Hepatocyte (in vitro differentiated cells): Measurements from ENCODE around the gene SLC28A3. TPM values are rescaled to one million over a fixed set of nuclear protein-coding genes. Genes with fewer than 3 reads are reported as not detected.

Experiments used
- DNase-seq: peaks from one replicate; pipeline ENCODE4 v3.0.0-alpha.2; 2016; ENCODE audit warnings: low spot score
- H2AFZ ChIP-seq: fragments of 200-600 bp; sonication (generic); 2 replicates; pipeline ENCODE4 v1.6.0; 2016; ENCODE audit warnings: antibody characterized with exemption, mild to moderate bottlenecking
- H3K27ac ChIP-seq: fragments of 200-600 bp; sonication (generic); 2 replicates; pipeline ENCODE4 v1.5.1; 2016; ENCODE audit warnings: mild to moderate bottlenecking
- H3K27me3 ChIP-seq: fragments of 200-600 bp; sonication (generic); 2 replicates; pipeline ENCODE4 v1.6.1; 2016
- H3K36me3 ChIP-seq: fragments of 200-600 bp; sonication (generic); replicated peaks from 2 replicates; pipeline ENCODE4 v1.5.1; 2016; ENCODE audit warnings: low read depth; ENCODE audit not compliant: insufficient read depth
- H3K4me1 ChIP-seq: fragments of 200-600 bp; sonication (generic); 2 replicates; pipeline ENCODE4 v1.5.1; 2016; ENCODE audit warnings: mild to moderate bottlenecking, moderate library complexity; ENCODE audit not compliant: insufficient read depth
- H3K4me2 ChIP-seq: fragments of 200-600 bp; sonication (generic); 2 replicates; pipeline ENCODE4 v1.6.0; 2016
- H3K4me3 ChIP-seq: fragments of 200-600 bp; sonication (generic); 2 replicates; pipeline ENCODE4 v1.5.1; 2016; ENCODE audit warnings: mild to moderate bottlenecking
- H3K79me2 ChIP-seq: fragments of 200-600 bp; sonication (generic); 2 replicates; pipeline ENCODE4 v1.6.0; 2017; ENCODE audit warnings: mild to moderate bottlenecking
- H3K9me2 ChIP-seq: fragments of 200-600 bp; sonication (generic); replicated peaks from 2 replicates; pipeline ENCODE4 v1.6.0; 2017; ENCODE audit warnings: mild to moderate bottlenecking; ENCODE audit not compliant: insufficient read depth
- H3K9me3 ChIP-seq: fragments of 200-600 bp; sonication (generic); 2 replicates; pipeline ENCODE4 v1.5.1; 2016; ENCODE audit warnings: low read depth, mild to moderate bottlenecking
- H4K20me1 ChIP-seq: fragments of 200-600 bp; sonication (generic); 2 replicates; pipeline ENCODE4 v1.6.0; 2016; ENCODE audit warnings: mild to moderate bottlenecking; ENCODE audit not compliant: insufficient read depth, poor library complexity, severe bottlenecking
- EZH2 ChIP-seq: fragments of 200-600 bp; sonication (generic); IDR thresholded peaks from 2 replicates; pipeline ENCODE4 v1.6.1; 2016; ENCODE audit warnings: antibody characterized with exemption, mild to moderate bottlenecking, borderline replicate concordance
- EZH2phosphoT487 ChIP-seq: fragments of 200-600 bp; sonication (generic); IDR thresholded peaks from one replicate; pipeline ENCODE4 v1.6.1; 2018; ENCODE audit warnings: antibody characterized with exemption, mild to moderate bottlenecking, low read depth, moderate library complexity; ENCODE audit not compliant: unreplicated experiment, severe bottlenecking
- WGBS: methylation state at CpG from one replicate; pipeline ENCODE4 v1.1.6; 2016; ENCODE audit warnings: low lambda C conversion rate; ENCODE audit errors: missing lambda C conversion rate; 5-methylcytosine and 5-hydroxymethylcytosine counted together
- polyA plus RNA-seq: library from polyadenylated mRNA; unstranded; fragments of >200 nt; fragmentation: Nextera tagmentation; extraction: Ambion mirVana; gene quantifications from 2 replicates; pipeline ENCODE4 v1.2.1, GENCODE V29; 2016
- total RNA-seq: library from RNA; depleted of rRNA; stranded (reverse); fragments of >200 nt; gene quantifications from 2 replicates; pipeline ENCODE4 v1.2.3, GENCODE V29; 2014
- TF ChIP-seq, protein P1 (sequence below): fragments of 200-600 bp; sonication (generic); IDR thresholded peaks from 2 replicates; pipeline ENCODE4 v1.5.1; 2016; ENCODE audit warnings: antibody characterized with exemption, mild to moderate bottlenecking; ENCODE audit not compliant: poor library complexity

SLC28A3 gene
- total and polyA plus RNA-seq, 2 experiments from 2014 or later, result 0.98 to 1.7 TPM

DNA sequence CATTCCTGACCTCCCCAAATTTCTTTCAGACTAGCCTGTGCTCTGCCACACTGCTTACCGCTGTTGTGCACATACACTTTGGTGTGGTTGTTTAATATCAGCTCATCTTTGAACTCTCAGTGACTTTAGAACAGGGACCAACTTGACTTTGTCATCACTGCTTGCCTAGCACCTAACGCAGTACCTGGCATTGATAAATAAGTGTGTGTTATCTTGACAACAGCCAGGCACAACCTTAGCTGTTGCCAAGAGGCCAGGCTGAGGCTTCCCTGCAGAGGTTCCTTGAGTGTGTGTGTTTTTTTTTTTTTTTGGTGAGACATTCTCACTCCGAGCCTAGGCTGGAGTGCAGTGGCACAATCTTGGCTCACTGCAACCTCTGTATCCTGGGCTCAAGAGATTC is 41.0 kb upstream of the SLC28A3 start:
- WGBS, result 71% methylated on average over 3 of the region's 3 CpGs
- Histone ChIP-seq H3K36me3 (no peaks in the 10 kb centered on the region), H3K4me3 (no peak overlapping the region), H3K27ac (no peak overlapping the region), H3K9me3 (no peaks in the 10 kb centered on the region), H2AFZ (no peak overlapping the region), H3K9me2 (no peaks in the 10 kb centered on the region), H3K27me3 (no peaks in the 10 kb centered on the region), H4K20me1 (no peaks in the 10 kb centered on the region), H3K4me1 (peaks cover 5% of the 10 kb centered on the region), H3K79me2 (no peaks in the 10 kb centered on the region), H3K4me2 (no peak overlapping the region)
- DNase-seq, result no peak
- TF ChIP-seq EZH2phosphoT487 (no peak), EZH2 (no peak)
- TF ChIP-seq, protein P1, sequence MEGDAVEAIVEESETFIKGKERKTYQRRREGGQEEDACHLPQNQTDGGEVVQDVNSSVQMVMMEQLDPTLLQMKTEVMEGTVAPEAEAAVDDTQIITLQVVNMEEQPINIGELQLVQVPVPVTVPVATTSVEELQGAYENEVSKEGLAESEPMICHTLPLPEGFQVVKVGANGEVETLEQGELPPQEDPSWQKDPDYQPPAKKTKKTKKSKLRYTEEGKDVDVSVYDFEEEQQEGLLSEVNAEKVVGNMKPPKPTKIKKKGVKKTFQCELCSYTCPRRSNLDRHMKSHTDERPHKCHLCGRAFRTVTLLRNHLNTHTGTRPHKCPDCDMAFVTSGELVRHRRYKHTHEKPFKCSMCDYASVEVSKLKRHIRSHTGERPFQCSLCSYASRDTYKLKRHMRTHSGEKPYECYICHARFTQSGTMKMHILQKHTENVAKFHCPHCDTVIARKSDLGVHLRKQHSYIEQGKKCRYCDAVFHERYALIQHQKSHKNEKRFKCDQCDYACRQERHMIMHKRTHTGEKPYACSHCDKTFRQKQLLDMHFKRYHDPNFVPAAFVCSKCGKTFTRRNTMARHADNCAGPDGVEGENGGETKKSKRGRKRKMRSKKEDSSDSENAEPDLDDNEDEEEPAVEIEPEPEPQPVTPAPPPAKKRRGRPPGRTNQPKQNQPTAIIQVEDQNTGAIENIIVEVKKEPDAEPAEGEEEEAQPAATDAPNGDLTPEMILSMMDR, result no peak

DNA sequence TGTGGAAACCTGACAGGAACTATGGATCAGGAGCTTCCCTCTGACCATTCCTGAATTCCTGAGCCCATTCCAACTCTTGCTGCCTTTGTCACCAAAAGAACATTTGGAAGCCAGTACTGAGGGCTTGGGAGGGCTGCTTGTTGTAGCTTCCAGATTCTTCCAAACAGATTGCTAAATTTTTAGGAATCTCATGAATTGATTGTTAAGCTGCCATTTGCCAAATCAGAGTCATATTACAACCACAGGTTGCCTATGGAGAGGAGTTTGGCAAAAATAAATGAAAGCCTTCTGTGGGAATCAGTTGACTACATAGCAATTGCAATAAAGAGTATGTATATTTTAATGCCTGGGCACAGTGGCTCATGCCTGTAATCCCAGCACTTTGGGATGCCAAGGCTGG is 39.2 kb upstream of the SLC28A3 start:
- Histone ChIP-seq H3K79me2 (no peaks in the 10 kb centered on the region), H3K27ac (no peak overlapping the region), H3K4me3 (no peak overlapping the region), H3K9me3 (no peaks in the 10 kb centered on the region), H3K27me3 (no peaks in the 10 kb centered on the region), H3K36me3 (no peaks in the 10 kb centered on the region), H3K4me1 (peaks cover 5% of the 10 kb centered on the region), H4K20me1 (no peaks in the 10 kb centered on the region), H3K9me2 (no peaks in the 10 kb centered on the region), H2AFZ (no peak overlapping the region), H3K4me2 (no peak overlapping the region)
- no peak for TF ChIP-seq EZH2
- TF ChIP-seq, protein P1, result no peak
- no peak for TF ChIP-seq EZH2phosphoT487
- DNase-seq, result no peak

DNA sequence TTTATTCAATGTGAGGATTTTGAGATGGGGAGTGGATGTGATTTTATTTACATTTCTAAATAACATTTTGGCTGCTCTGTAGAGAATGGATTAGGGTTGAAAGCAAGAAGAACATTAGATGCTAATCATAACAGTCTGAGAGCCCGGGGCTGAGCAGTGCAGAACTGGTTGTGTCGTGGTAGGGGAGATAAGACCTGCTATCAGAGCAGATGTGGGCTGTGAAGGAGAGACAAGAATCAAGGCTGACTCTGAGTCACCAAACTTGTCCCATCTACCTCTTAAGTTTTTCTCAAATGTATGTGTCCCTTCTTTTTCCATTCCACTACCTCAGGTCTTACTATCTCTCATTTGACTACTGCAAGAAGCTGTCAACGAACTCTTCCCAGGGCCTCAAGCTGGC is 35.4 kb upstream of the SLC28A3 start:
- no peaks in the 10 kb centered on the region for H3K27me3 ChIP-seq
- H3K4me1 ChIP-seq, result peaks cover 4% of the 10 kb centered on the region
- no peak for DNase-seq
- H2AFZ ChIP-seq, result no peak overlapping the region
- no peak overlapping the region for H3K4me3 ChIP-seq
- H3K4me2 ChIP-seq, result no peak overlapping the region
- TF ChIP-seq EZH2, result no peak
- TF ChIP-seq EZH2phosphoT487, result no peak
- TF ChIP-seq, protein P1, result no peak
- no peaks in the 10 kb centered on the region for H3K9me2 ChIP-seq
- H3K36me3 ChIP-seq, result no peaks in the 10 kb centered on the region
- no peak overlapping the region for H3K27ac ChIP-seq
- 30% methylated on average over 3 of the region's 3 CpGs for WGBS
- no peaks in the 10 kb centered on the region for H4K20me1 ChIP-seq
- H3K9me3 ChIP-seq, result no peaks in the 10 kb centered on the region
- no peaks in the 10 kb centered on the region for H3K79me2 ChIP-seq

DNA sequence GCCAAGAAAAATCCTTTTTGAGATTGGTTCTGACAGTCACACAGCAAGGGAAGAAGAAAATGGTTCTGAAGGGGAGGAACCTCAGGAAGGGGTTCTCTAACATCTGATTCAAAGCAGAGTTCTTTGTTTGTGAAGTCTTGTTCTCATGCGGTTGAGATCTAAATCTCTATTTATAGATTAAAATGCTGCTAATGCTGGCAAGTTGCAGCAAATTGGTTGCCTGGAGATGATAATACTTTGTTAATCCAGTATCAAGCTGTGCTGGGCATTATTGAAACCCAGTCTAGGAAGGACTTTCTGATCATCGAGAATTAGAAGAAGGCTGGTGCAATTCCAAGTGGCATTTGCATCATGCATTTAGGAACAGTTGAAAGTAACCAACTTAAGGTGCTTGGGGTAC is 34.0 kb upstream of the SLC28A3 start:
- no peak overlapping the region for H3K4me3 ChIP-seq
- no peaks in the 10 kb centered on the region for H3K9me3 ChIP-seq
- no peaks in the 10 kb centered on the region for H3K27me3 ChIP-seq
- TF ChIP-seq EZH2, result no peak
- no peak for TF ChIP-seq EZH2phosphoT487
- TF ChIP-seq, protein P1, result no peak
- DNase-seq, result no peak
- H3K4me2 ChIP-seq, result no peak overlapping the region
- H3K9me2 ChIP-seq, result no peaks in the 10 kb centered on the region
- H3K79me2 ChIP-seq, result no peaks in the 10 kb centered on the region
- no peaks in the 10 kb centered on the region for H3K36me3 ChIP-seq
- H4K20me1 ChIP-seq, result no peaks in the 10 kb centered on the region
- 66% methylated on average over 2 of the region's 2 CpGs for whole genome bisulfite sequencing
- H3K4me1 ChIP-seq, result peaks cover 4% of the 10 kb centered on the region
- no peak overlapping the region for H3K27ac ChIP-seq
- no peak overlapping the region for H2AFZ ChIP-seq
